ENCODE measurements around the gene UPF2.

DNA sequence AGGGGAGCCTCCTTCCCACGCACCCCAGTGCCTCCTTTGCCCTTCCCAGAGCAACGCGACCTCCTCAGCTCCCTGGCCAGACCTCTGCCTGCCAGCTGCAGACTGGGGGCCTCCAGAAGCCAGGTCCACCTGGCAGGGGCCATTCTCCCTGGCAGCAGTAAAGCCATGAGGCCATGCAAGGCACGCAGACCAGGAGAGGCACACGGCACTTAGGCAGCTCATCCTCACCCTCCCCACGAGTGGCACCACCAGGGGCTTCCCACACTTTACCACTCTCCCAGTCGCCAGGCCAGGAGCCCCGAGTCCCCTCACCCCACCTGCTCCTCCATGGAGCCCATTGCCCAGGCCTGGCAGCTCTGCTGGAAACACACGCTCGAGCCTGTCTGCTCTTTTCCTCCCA lies 134.1 kb downstream of the UPF2 start:
- TF ChIP-seq POLR2A (IDR thresholded peaks at IDR 0.05): no peak
- no peak for TF ChIP-seq CTCF (IDR thresholded peaks at IDR 0.05)

All from lower leg skin (tissue), 3 donors.